ENCODE data around the gene CD177. TPM values are rescaled to one million over a fixed set of nuclear protein-coding genes. Genes with fewer than 3 reads are reported as not detected.
"Not testable (repeated sequence)": the region's sequence is repeated elsewhere in the genome, so short reads cannot be mapped to it uniquely, and the experiment has no call there.

Gene CD177
- 1 to 10 TPM in 1 of 2 donors, under 1 TPM in 1; 0.27 to 1.1 TPM for total RNA-seq
- long read RNA-seq: 0 reads

GRCh38 chr19:43353606-43354304, at the start of gene CD177:
Gene CD177 (plus strand): TSS chr19:43353686. CDS start chr19:43353715, 29 bp downstream.
- no peak for DNase-seq
- intact Hi-C loops (cut with DNase I): no loop called here
- ATAC-seq: no peak

GRCh38 chr19:43305642-43306041, 47.8 kb upstream of the CD177 start:
- no peak for DNase-seq
- intact Hi-C loops (cut with DNase I): no loop called here
- no peak for ATAC-seq

GRCh38 chr19:43306097-43306496, 47.4 kb upstream of the CD177 start:
- no peak for ATAC-seq
- no peak for DNase-seq
- intact Hi-C loops (cut with DNase I): no loop called here

GRCh38 chr19:43308244-43308815, 45.2 kb upstream of the CD177 start:
- DNase-seq: no peak
- ATAC-seq: no peak
- intact Hi-C loops (cut with DNase I): no loop called here

GRCh38 chr19:43309466-43309865, 44.0 kb upstream of the CD177 start:
- DNase-seq (no peak), ATAC-seq (no peak)
- intact Hi-C loops (cut with DNase I): no loop called here

- no peak for ATAC-seq
- intact Hi-C loops (cut with DNase I): no loop called here
- DNase-seq: no peak
Observed at GRCh38 chr19:43310221-43310620, 43.3 kb upstream of the CD177 start.

- DNase-seq: no peak
- intact Hi-C loops (cut with DNase I): no loop called here
- ATAC-seq: no peak
Observed at GRCh38 chr19:43311256-43311655, 42.2 kb upstream of the CD177 start.

GRCh38 chr19:43311706-43312105, 41.8 kb upstream of the CD177 start:
- no peak for ATAC-seq
- no peak for DNase-seq
- intact Hi-C loops (cut with DNase I): no loop called here

- ATAC-seq: no peak
- intact Hi-C loops (cut with DNase I): no loop called here
- no peak for DNase-seq
Observed at GRCh38 chr19:43313711-43314495, 39.6 kb upstream of the CD177 start.

GRCh38 chr19:43315851-43316250, 37.6 kb upstream of the CD177 start:
- DNase-seq (no peak), ATAC-seq (no peak)
- intact Hi-C loops (cut with DNase I): no loop called here

GRCh38 chr19:43316591-43317319, 36.7 kb upstream of the CD177 start:
- DNase-seq (no peak), ATAC-seq (no peak)
- intact Hi-C loops (cut with DNase I): no loop called here

GRCh38 chr19:43318203-43318602, 35.3 kb upstream of the CD177 start:
- intact Hi-C loops (cut with DNase I): no loop called here
- ATAC-seq (no peak), DNase-seq (no peak)

GRCh38 chr19:43318796-43319314, 34.6 kb upstream of the CD177 start:
- intact Hi-C loops (cut with DNase I): no loop called here
- DNase-seq: no peak
- ATAC-seq: no peak

GRCh38 chr19:43320546-43320945, 32.9 kb upstream of the CD177 start:
- ATAC-seq (no peak), DNase-seq (no peak)
- intact Hi-C loops (cut with DNase I): no loop called here

GRCh38 chr19:43326761-43327160, 26.7 kb upstream of the CD177 start:
- intact Hi-C loops (cut with DNase I); ATAC-seq; DNase-seq: not testable (repeated sequence)

- intact Hi-C loops (cut with DNase I); DNase-seq; ATAC-seq: not testable (repeated sequence)
Observed at GRCh38 chr19:43328561-43328960, 24.9 kb upstream of the CD177 start.

- ATAC-seq; intact Hi-C loops (cut with DNase I); DNase-seq: not testable (repeated sequence)
Observed at GRCh38 chr19:43329049-43329448, 24.4 kb upstream of the CD177 start.

- DNase-seq: no peak
- intact Hi-C loops (cut with DNase I): no loop called here
- ATAC-seq: no peak
Observed at GRCh38 chr19:43329989-43330388, 23.5 kb upstream of the CD177 start.

GRCh38 chr19:43330726-43331434, 22.6 kb upstream of the CD177 start:
- ATAC-seq: no peak
- intact Hi-C loops (cut with DNase I): no loop called here

More at GRCh38 chr19:43330726-43331434, 22.6 kb upstream of the CD177 start:
- no peak for DNase-seq

Data from left cardiac atrium (tissue), 4 donors.